Loucy (cell line): Measurements from ENCODE around the gene MCEMP1.

Experiments
- H2AFZ ChIP-seq: fragments of 200-600 bp; sonication (generic); 2 replicates; pipeline ENCODE4 v1.6.0; 2016; ENCODE audit warnings: antibody characterized with exemption, mild to moderate bottlenecking, low read length, moderate library complexity
- H3F3A ChIP-seq: fragments of 200-600 bp; 2 replicates; pipeline ENCODE4 v1.6.0; 2016; ENCODE audit warnings: antibody characterized with exemption, low read depth, mild to moderate bottlenecking
- H3K27me3 ChIP-seq: fragments of 200-600 bp; sonication (generic); 2 replicates; pipeline ENCODE4 v1.6.1; 2014; ENCODE audit warnings: low read length, mild to moderate bottlenecking; ENCODE audit not compliant: insufficient read depth, poor library complexity, severe bottlenecking
- H3K36me3 ChIP-seq: fragments of 200-600 bp; sonication (generic); 2 replicates; pipeline ENCODE4 v1.6.1; 2016; ENCODE audit warnings: low read length; ENCODE audit not compliant: insufficient read depth
- H3K4me1 ChIP-seq: fragments of 200-600 bp; sonication (generic); 2 replicates; pipeline ENCODE4 v1.5.1; 2014; ENCODE audit warnings: low read length, mild to moderate bottlenecking; ENCODE audit not compliant: insufficient read depth, poor library complexity, severe bottlenecking
- H3K4me2 ChIP-seq: fragments of 200-600 bp; sonication (generic); 2 replicates; pipeline ENCODE4 v1.6.0; 2014; ENCODE audit warnings: antibody characterized with exemption, low read length, low read depth, mild to moderate bottlenecking; ENCODE audit not compliant: poor library complexity, severe bottlenecking
- H3K4me3 ChIP-seq: fragments of 200-600 bp; sonication (generic); 2 replicates; pipeline ENCODE4 v1.5.1; 2014; ENCODE audit warnings: low read length, mild to moderate bottlenecking, mixed read lengths; ENCODE audit not compliant: poor library complexity, severe bottlenecking
- H3K79me2 ChIP-seq: fragments of 200-600 bp; sonication (generic); 2 replicates; pipeline ENCODE4 v1.6.1; 2014; ENCODE audit warnings: low read length; ENCODE audit not compliant: insufficient read depth
- H3K9ac ChIP-seq: fragments of 200-600 bp; sonication (generic); 2 replicates; pipeline ENCODE4 v1.6.0; 2014; ENCODE audit warnings: mild to moderate bottlenecking, low read depth, low read length, moderate library complexity; ENCODE audit not compliant: poor library complexity, severe bottlenecking
- H3K9me2 ChIP-seq: fragments of 200-600 bp; sonication (generic); replicated peaks from 2 replicates; pipeline ENCODE4 v1.6.1; 2016; ENCODE audit warnings: low read depth, low read length, mixed read lengths
- H3K9me3 ChIP-seq: fragments of 200-600 bp; sonication (generic); 2 replicates; pipeline ENCODE4 v1.6.1; 2014; ENCODE audit warnings: mild to moderate bottlenecking, antibody characterized with exemption, low read length, low read depth; ENCODE audit not compliant: insufficient read depth
- H4K20me1 ChIP-seq: fragments of 200-600 bp; sonication (generic); 2 replicates; pipeline ENCODE4 v1.6.0; 2014; ENCODE audit warnings: antibody characterized with exemption, low read length, mild to moderate bottlenecking; ENCODE audit not compliant: insufficient read depth, poor library complexity, severe bottlenecking
- CTCF ChIP-seq: fragments of 200-600 bp; sonication (generic); conservative IDR thresholded peaks from 2 replicates; pipeline ENCODE4 v1.5.1; 2014; ENCODE audit warnings: mild to moderate bottlenecking, antibody characterized with exemption, low read length
- EZH2phosphoT487 ChIP-seq: fragments of 200-600 bp; IDR thresholded peaks from 2 replicates; pipeline ENCODE4 v1.6.1; 2018; ENCODE audit warnings: antibody characterized with exemption, mild to moderate bottlenecking, moderate library complexity, borderline replicate concordance

The MCEMP1 gene

GRCh38 chr19:7710616-7711015 is 33.7 kb downstream of the MCEMP1 start:
- TF ChIP-seq CTCF (no peak), EZH2phosphoT487 (no peak)
- H3K27me3 ChIP-seq = no peaks in the 10 kb centered on the region
- H3K79me2 ChIP-seq = no peaks in the 10 kb centered on the region
- no peak overlapping the region for H3K4me3 ChIP-seq
- H3K4me2 ChIP-seq = no peak overlapping the region
- H2AFZ ChIP-seq = no peak overlapping the region
- no peaks in the 10 kb centered on the region for H3K4me1 ChIP-seq
- no peaks in the 10 kb centered on the region for H3F3A ChIP-seq
- H4K20me1 ChIP-seq = no peaks in the 10 kb centered on the region
- no peaks in the 10 kb centered on the region for H3K9me2 ChIP-seq
- no peak overlapping the region for H3K9ac ChIP-seq
- H3K36me3 ChIP-seq = no peaks in the 10 kb centered on the region
- H3K9me3 ChIP-seq = no peaks in the 10 kb centered on the region

DNA sequence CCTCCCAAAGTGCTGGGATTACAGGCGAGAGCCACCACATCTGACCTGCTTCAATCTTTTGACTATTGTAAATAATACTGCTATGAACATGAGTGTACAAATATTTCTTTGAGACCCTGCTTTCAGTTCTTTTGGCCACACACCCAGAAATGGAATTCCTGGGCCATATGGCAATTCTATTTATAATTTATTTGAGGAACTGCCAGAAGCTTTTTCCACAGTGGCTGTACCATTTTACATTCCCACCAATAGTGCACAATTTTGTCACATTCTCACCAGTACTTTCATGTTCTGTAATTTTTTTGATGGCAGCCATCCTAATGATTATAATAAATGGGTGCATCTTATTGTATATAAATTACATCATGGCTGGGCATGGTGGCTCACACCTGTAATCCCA is 38.8 kb downstream of the MCEMP1 start:
- H3F3A ChIP-seq = no peaks in the 10 kb centered on the region
- no peaks in the 10 kb centered on the region for H3K9me3 ChIP-seq
- H4K20me1 ChIP-seq = no peaks in the 10 kb centered on the region
- no peaks in the 10 kb centered on the region for H3K79me2 ChIP-seq
- no peak overlapping the region for H2AFZ ChIP-seq
- no peak overlapping the region for H3K4me2 ChIP-seq
- no peak overlapping the region for H3K4me3 ChIP-seq
- H3K9me2 ChIP-seq = no peaks in the 10 kb centered on the region
- TF ChIP-seq EZH2phosphoT487 = no peak
- TF ChIP-seq CTCF = no peak
- no peaks in the 10 kb centered on the region for H3K27me3 ChIP-seq
- no peaks in the 10 kb centered on the region for H3K4me1 ChIP-seq
- no peaks in the 10 kb centered on the region for H3K36me3 ChIP-seq
- H3K9ac ChIP-seq = no peak overlapping the region

DNA sequence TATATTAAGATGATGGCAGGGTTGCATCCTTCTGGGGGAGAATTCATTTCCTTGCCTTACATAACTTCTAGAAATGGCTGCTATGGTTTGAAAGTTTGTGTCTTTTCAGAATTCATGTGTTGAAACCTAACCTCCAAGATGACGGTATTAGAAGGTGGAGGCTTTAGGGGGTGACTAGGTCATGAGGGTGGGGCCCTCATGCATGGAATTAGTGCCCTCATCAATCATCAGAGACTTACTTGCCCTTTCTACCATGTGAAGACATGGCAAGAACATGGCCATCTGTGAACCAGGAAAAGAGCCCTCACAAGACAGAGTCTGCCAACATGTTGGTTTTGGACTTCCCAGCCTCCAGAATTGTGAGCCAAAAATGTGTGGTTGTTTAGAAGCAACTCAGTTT is 39.9 kb downstream of the MCEMP1 start:
- H3K9ac ChIP-seq = no peak overlapping the region
- no peaks in the 10 kb centered on the region for H4K20me1 ChIP-seq
- H3K36me3 ChIP-seq = no peaks in the 10 kb centered on the region
- TF ChIP-seq CTCF (no peak), EZH2phosphoT487 (no peak)
- no peaks in the 10 kb centered on the region for H3F3A ChIP-seq
- no peak overlapping the region for H3K4me3 ChIP-seq
- no peak overlapping the region for H3K4me2 ChIP-seq
- no peaks in the 10 kb centered on the region for H3K9me3 ChIP-seq
- H3K4me1 ChIP-seq = no peaks in the 10 kb centered on the region
- H2AFZ ChIP-seq = no peak overlapping the region
- H3K9me2 ChIP-seq = no peaks in the 10 kb centered on the region
- no peaks in the 10 kb centered on the region for H3K27me3 ChIP-seq
- no peaks in the 10 kb centered on the region for H3K79me2 ChIP-seq
